GM12892 (cell line): ENCODE results near the gene ZSWIM6.

ENCODE experiments used
- POLR2A ChIP-seq: IDR thresholded peaks from 2 replicates; pipeline ENCODE4 v1.6.1; 2011; ENCODE audit warnings: low read depth, low read length, control low read depth
- POLR2AphosphoS5 ChIP-seq: IDR thresholded peaks from 2 replicates; pipeline ENCODE4 v1.6.1; 2011; ENCODE audit warnings: low read depth, low read length, control low read depth
- TAF1 ChIP-seq: IDR thresholded peaks from 2 replicates; pipeline ENCODE4 v1.6.1; 2011; ENCODE audit warnings: low read depth, mild to moderate bottlenecking, control low read depth, low read length, borderline replicate concordance

GRCh38 chr5:61466017-61466416 lies 134.0 kb downstream of the ZSWIM6 start:
- no peak for TF ChIP-seq POLR2AphosphoS5
- no peak for TF ChIP-seq POLR2A
- TF ChIP-seq TAF1 = no peak
